Lower leg skin (tissue), 3 donors: ENCODE data around the gene CAMK2B.

Experiments used
- POLR2A ChIP-seq, 2 donors: fragments of 450-650 bp; IDR thresholded peaks; one replicate each; pipeline ENCODE4 v1.6.1; 2016 to 2017; ENCODE audit warnings: antibody characterized with exemption in 2 of 2, mild to moderate bottlenecking in 1 of 2, moderate library complexity in 1 of 2
- TF ChIP-seq, protein P1 (sequence below), 3 donors: fragments of 450-650 bp; IDR thresholded peaks; one replicate each; pipeline ENCODE4 v1.5.1; 2016; ENCODE audit warnings: antibody characterized with exemption in 3 of 3, mild to moderate bottlenecking in 3 of 3, moderate library complexity in 2 of 3

DNA sequence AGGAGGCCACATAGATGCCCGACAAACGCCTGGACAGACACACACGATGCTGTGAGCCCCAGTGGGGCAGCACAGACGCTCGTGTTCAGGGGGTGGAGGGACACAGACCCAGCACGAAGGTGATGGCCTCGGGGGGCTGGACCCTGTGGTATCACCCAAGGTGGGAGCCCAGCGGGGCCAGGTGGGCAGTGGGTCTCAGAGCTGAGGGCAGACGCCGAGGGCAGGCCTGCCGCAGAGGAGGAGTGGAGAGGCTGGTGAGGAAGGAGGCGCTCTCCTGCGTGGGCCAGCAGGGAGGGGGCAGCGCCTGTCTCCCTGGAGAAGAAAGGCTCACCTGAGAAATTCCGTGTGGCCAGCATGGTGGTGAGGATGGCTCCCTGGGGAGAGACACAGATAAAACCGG is 85.0 kb downstream of the CAMK2B start:
- TF ChIP-seq, protein P1, sequence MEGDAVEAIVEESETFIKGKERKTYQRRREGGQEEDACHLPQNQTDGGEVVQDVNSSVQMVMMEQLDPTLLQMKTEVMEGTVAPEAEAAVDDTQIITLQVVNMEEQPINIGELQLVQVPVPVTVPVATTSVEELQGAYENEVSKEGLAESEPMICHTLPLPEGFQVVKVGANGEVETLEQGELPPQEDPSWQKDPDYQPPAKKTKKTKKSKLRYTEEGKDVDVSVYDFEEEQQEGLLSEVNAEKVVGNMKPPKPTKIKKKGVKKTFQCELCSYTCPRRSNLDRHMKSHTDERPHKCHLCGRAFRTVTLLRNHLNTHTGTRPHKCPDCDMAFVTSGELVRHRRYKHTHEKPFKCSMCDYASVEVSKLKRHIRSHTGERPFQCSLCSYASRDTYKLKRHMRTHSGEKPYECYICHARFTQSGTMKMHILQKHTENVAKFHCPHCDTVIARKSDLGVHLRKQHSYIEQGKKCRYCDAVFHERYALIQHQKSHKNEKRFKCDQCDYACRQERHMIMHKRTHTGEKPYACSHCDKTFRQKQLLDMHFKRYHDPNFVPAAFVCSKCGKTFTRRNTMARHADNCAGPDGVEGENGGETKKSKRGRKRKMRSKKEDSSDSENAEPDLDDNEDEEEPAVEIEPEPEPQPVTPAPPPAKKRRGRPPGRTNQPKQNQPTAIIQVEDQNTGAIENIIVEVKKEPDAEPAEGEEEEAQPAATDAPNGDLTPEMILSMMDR (IDR thresholded peaks at IDR 0.05): no peak
- TF ChIP-seq POLR2A (IDR thresholded peaks at IDR 0.05): no peak
